Neural cell (in vitro differentiated cells): ENCODE measurements around the gene FSTL1. TPM values are rescaled to one million over a fixed set of nuclear protein-coding genes. Genes with fewer than 3 reads are reported as not detected.
A peak's percentile ranks its signal among the peaks of the same experiment; 100 is the strongest.

Experiments
- H2AFZ ChIP-seq: fragments of 200-600, 300-800 bp; sonication (generic), shearing (Covaris generic); 2 replicates; pipeline ENCODE4 v1.6.0; 2014; ENCODE audit warnings: low read depth, mild to moderate bottlenecking, antibody characterized with exemption, low read length, moderate library complexity
- H3F3A ChIP-seq: fragments of 200-600 bp; shearing (Covaris generic); 2 replicates; pipeline ENCODE4 v1.6.1; 2016; ENCODE audit warnings: mild to moderate bottlenecking, moderate library complexity, mixed read lengths, antibody characterized with exemption, low read length; ENCODE audit not compliant: insufficient read depth, poor library complexity, severe bottlenecking
- H3K27ac ChIP-seq: fragments of 200-600, 300-800 bp; sonication (generic), shearing (Covaris generic); 2 replicates; pipeline ENCODE4 v1.5.1; 2014; ENCODE audit warnings: mild to moderate bottlenecking, low read length, moderate library complexity
- H3K27me3 ChIP-seq: fragments of 300-800, 200-600 bp; sonication (generic), shearing (Covaris generic); 2 replicates; pipeline ENCODE4 v1.6.0; 2014; ENCODE audit warnings: mild to moderate bottlenecking, low read depth, low read length, moderate library complexity; ENCODE audit not compliant: insufficient read depth
- H3K36me3 ChIP-seq: fragments of 300-800, 200-600 bp; sonication (generic), shearing (Covaris generic); 2 replicates; pipeline ENCODE4 v1.5.1; 2014; ENCODE audit warnings: mild to moderate bottlenecking, antibody characterized with exemption, low read length, moderate library complexity; ENCODE audit not compliant: insufficient read depth
- H3K4me2 ChIP-seq: fragments of 300-800, 200-600 bp; sonication (generic), shearing (Covaris generic); 2 replicates; pipeline ENCODE4 v1.6.0; 2014; ENCODE audit warnings: mild to moderate bottlenecking, low read length
- H3K4me3 ChIP-seq: fragments of 300-800, 200-600 bp; sonication (generic), shearing (Covaris generic); 2 replicates; pipeline ENCODE4 v1.5.1; 2014; ENCODE audit warnings: mild to moderate bottlenecking, low read length, moderate library complexity
- H3K79me2 ChIP-seq: fragments of 200-600 bp; shearing (Covaris generic); replicated peaks from 2 replicates; pipeline ENCODE4 v1.6.0; 2014; ENCODE audit warnings: mild to moderate bottlenecking, low read length, moderate library complexity; ENCODE audit not compliant: insufficient read depth
- H3K9ac ChIP-seq: fragments of 300-800, 200-600 bp; sonication (generic), shearing (Covaris generic); 2 replicates; pipeline ENCODE4 v1.6.1; 2016; ENCODE audit warnings: mild to moderate bottlenecking, low read length, mixed read lengths
- H3K9me2 ChIP-seq: fragments of 200-600 bp; shearing (Covaris generic); 2 replicates; pipeline ENCODE4 v1.6.1; 2016; ENCODE audit warnings: mild to moderate bottlenecking, low read length, mixed read lengths; ENCODE audit not compliant: insufficient read depth
- H3K9me3 ChIP-seq: fragments of 200-600, 300-800 bp; sonication (generic), shearing (Covaris generic); 2 replicates; pipeline ENCODE4 v1.6.1; 2016; ENCODE audit warnings: mild to moderate bottlenecking, mixed run types, low read length, moderate library complexity, mixed read lengths
- H4K20me1 ChIP-seq: fragments of 200-600 bp; shearing (Covaris generic); 2 replicates; pipeline ENCODE4 v1.6.1; 2016; ENCODE audit warnings: mild to moderate bottlenecking, mixed run types; ENCODE audit not compliant: insufficient read depth
- CTCF ChIP-seq: fragments of 450-650 bp; IDR thresholded peaks from 2 replicates; pipeline ENCODE4 v1.5.1; 2014; ENCODE audit warnings: antibody characterized with exemption, mild to moderate bottlenecking, moderate library complexity; ENCODE audit not compliant: poor library complexity, severe bottlenecking
- EP300 ChIP-seq: fragments of 450-650 bp; conservative IDR thresholded peaks from 2 replicates; pipeline ENCODE4 v1.6.1; 2014; ENCODE audit warnings: antibody characterized with exemption, mild to moderate bottlenecking, moderate library complexity; ENCODE audit not compliant: poor library complexity, severe bottlenecking
- EZH2 ChIP-seq: fragments of 200-600, 300-800 bp; shearing (Covaris generic), sonication (generic); IDR thresholded peaks from 2 replicates; pipeline ENCODE4 v1.6.1; 2014; ENCODE audit warnings: antibody characterized with exemption, low read length, borderline replicate concordance, mild to moderate bottlenecking; ENCODE audit not compliant: insufficient read depth, poor library complexity, severe bottlenecking
- MXI1 ChIP-seq: fragments of 450-650 bp; conservative IDR thresholded peaks from 2 replicates; pipeline ENCODE4 v1.6.1; 2014; ENCODE audit warnings: antibody characterized with exemption, mild to moderate bottlenecking; ENCODE audit not compliant: poor library complexity, severe bottlenecking
- POLR2AphosphoS5 ChIP-seq: IDR thresholded peaks from 2 replicates; pipeline ENCODE4 v1.6.1; 2012
- RAD21 ChIP-seq: fragments of 450-650 bp; conservative IDR thresholded peaks from 2 replicates; pipeline ENCODE4 v1.6.1; 2014; ENCODE audit warnings: antibody characterized with exemption, mild to moderate bottlenecking, moderate library complexity
- REST ChIP-seq: IDR thresholded peaks from 2 replicates; pipeline ENCODE4 v1.6.1; 2012; ENCODE audit warnings: borderline replicate concordance
- SMC3 ChIP-seq: fragments of 450-650 bp; conservative IDR thresholded peaks from 2 replicates; pipeline ENCODE4 v1.6.1; 2014; ENCODE audit warnings: antibody characterized with exemption, mild to moderate bottlenecking, moderate library complexity; ENCODE audit not compliant: poor library complexity
- TAF1 ChIP-seq: IDR thresholded peaks from 2 replicates; pipeline ENCODE4 v1.6.1; 2012; ENCODE audit warnings: low read depth
- polyA plus RNA-seq: library from polyadenylated mRNA; depleted of rRNA; stranded (reverse); fragments of >200 nt; gene quantifications from 2 replicates; pipeline ENCODE4 v1.2.3, GENCODE V29; 2014

Gene FSTL1
- polyA plus RNA-seq, 1 donor from 2014 or later = 12.3 TPM

- Histone ChIP-seq H3F3A (peaks cover 6% of the 10 kb centered on the region), H3K9ac (no peak overlapping the region), H3K4me2 (no peak overlapping the region), H3K9me2 (no peaks in the 10 kb centered on the region), H3K4me3 (no peak overlapping the region), H2AFZ (no peak overlapping the region), H3K27ac (no peak overlapping the region), H3K79me2 (peaks cover 21% of the 10 kb centered on the region), H4K20me1 (no peaks in the 10 kb centered on the region), H3K36me3 (no peaks in the 10 kb centered on the region), H3K27me3 (no peaks in the 10 kb centered on the region), H3K9me3 (no peaks in the 10 kb centered on the region)
- TF ChIP-seq REST (no peak), MXI1 (no peak), EZH2 (no peak), TAF1 (no peak), CTCF (no peak), SMC3 (no peak), EP300 (no peak), POLR2AphosphoS5 (no peak), RAD21 (no peak)
These were observed 100.3 kb downstream of the FSTL1 start for GRCh38 chr3:120350401-120350941.

GRCh38 chr3:120349855-120350125 is 101.0 kb downstream of the FSTL1 start:
- Histone ChIP-seq H3K4me2 (peak overlapping the region; percentile 58), H3K27me3 (no peaks in the 10 kb centered on the region), H3K4me3 (peak overlapping the region; percentile 97), H3F3A (peaks cover 6% of the 10 kb centered on the region), H3K36me3 (no peaks in the 10 kb centered on the region), H3K9ac (peak overlapping the region; percentile 86), H3K27ac (peak overlapping the region; percentile 82), H2AFZ (peak overlapping the region; percentile 91), H4K20me1 (no peaks in the 10 kb centered on the region), H3K79me2 (peaks cover 27% of the 10 kb centered on the region), H3K9me3 (no peaks in the 10 kb centered on the region), H3K9me2 (no peaks in the 10 kb centered on the region)
- no peak for TF ChIP-seq CTCF
- no peak for TF ChIP-seq EZH2
- no peak for TF ChIP-seq RAD21
- TF ChIP-seq EP300 = no peak
- no peak for TF ChIP-seq SMC3
- TF ChIP-seq POLR2AphosphoS5 = no peak
- TF ChIP-seq TAF1 = no peak
- no peak for TF ChIP-seq MXI1
- no peak for TF ChIP-seq REST
